HG03442 (cell line): ENCODE results near the gene SELENOO.
"Not testable (repeated sequence)": the region's sequence is repeated elsewhere in the genome, so short reads cannot be mapped to it uniquely, and the experiment has no call there.

ENCODE experiments used
- ATAC-seq: cut with Tn5 transposase; IDR thresholded peaks from one replicate; pipeline ENCODE4 v1.9.1; 2021; ENCODE audit warnings: mild to moderate bottlenecking, moderate library complexity; ENCODE audit not compliant: unreplicated experiment

The SELENOO gene

GRCh38 chr22:50200461-50201190 lies at the start of gene SELENOO:
Gene SELENOO (plus strand): TSS chr22:50201011. CDS start chr22:50201037, 26 bp downstream.
- peak; percentile 60 for ATAC-seq

GRCh38 chr22:50151571-50152537 lies 49.0 kb upstream of the SELENOO start:
- no peak for ATAC-seq

GRCh38 chr22:50153056-50153755 lies 47.6 kb upstream of the SELENOO start:
- ATAC-seq = no peak

- no peak for ATAC-seq
Observed at GRCh38 chr22:50153756-50154140, 47.1 kb upstream of the SELENOO start.

- ATAC-seq = no peak
Observed at GRCh38 chr22:50157709-50158375, 43.0 kb upstream of the SELENOO start.

- no peak for ATAC-seq
Observed at GRCh38 chr22:50160947-50161346, 39.9 kb upstream of the SELENOO start.

- ATAC-seq = no peak
Observed at GRCh38 chr22:50161508-50162390, 39.1 kb upstream of the SELENOO start.

GRCh38 chr22:50162391-50162956 lies 38.3 kb upstream of the SELENOO start:
- ATAC-seq = no peak

GRCh38 chr22:50165436-50166123 lies 35.2 kb upstream of the SELENOO start:
- ATAC-seq = no peak

GRCh38 chr22:50167689-50168489 lies 32.9 kb upstream of the SELENOO start:
- no peak for ATAC-seq

GRCh38 chr22:50168490-50169180 lies 32.2 kb upstream of the SELENOO start:
- ATAC-seq = not testable (repeated sequence)

- ATAC-seq = no peak
Observed at GRCh38 chr22:50169181-50169759, 31.5 kb upstream of the SELENOO start.

- no peak for ATAC-seq
Observed at GRCh38 chr22:50169774-50170341, 31.0 kb upstream of the SELENOO start.

GRCh38 chr22:50170453-50171318 lies 30.1 kb upstream of the SELENOO start, which contains the start of gene PANX2:
Gene PANX2 (plus strand): TSS chr22:50170731. CDS start chr22:50170731, 0 bp downstream.
- ATAC-seq = no peak

GRCh38 chr22:50171319-50171964 lies 29.4 kb upstream of the SELENOO start:
- ATAC-seq = no peak
